GM21367 (cell line): Measurements from ENCODE around the gene TIMMDC1.
A peak's percentile ranks its signal among the peaks of the same experiment; 100 is the strongest.
"Not testable (repeated sequence)": the region's sequence is repeated elsewhere in the genome, so short reads cannot be mapped to it uniquely, and the experiment has no call there.

Experiments
- ATAC-seq: cut with Tn5 transposase; IDR thresholded peaks from one replicate; pipeline ENCODE4 v1.9.1; 2021; ENCODE audit not compliant: unreplicated experiment

The TIMMDC1 gene

DNA sequence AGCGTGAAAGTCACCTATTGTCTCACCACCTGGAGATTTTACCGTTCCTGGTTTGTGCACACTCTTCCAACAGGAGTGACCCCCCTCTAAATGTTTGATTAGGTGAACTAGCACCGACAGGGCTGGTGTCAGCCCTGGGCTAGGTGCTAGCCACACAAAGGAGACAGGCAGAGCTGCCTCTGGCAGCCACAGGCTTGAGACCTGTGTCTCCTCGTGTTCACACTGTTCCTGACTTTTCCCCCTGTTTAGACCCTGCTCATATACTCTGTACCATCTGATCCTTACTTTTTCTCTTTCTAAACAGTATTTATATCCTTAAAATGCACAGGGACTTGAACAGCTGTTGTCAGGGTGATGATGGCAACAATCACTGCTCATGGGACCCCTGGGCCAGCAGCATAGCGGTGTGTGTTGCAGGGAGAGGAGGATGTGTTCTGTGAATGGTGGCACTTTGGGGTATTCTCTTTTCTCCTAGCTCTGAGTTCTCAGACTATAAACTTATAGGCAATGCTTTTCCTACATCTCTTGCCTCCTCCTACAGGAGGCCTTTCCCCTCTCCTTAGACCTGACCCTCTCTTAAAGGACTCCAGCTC is 55.6 kb downstream of the TIMMDC1 start:
- ATAC-seq: no peak

DNA sequence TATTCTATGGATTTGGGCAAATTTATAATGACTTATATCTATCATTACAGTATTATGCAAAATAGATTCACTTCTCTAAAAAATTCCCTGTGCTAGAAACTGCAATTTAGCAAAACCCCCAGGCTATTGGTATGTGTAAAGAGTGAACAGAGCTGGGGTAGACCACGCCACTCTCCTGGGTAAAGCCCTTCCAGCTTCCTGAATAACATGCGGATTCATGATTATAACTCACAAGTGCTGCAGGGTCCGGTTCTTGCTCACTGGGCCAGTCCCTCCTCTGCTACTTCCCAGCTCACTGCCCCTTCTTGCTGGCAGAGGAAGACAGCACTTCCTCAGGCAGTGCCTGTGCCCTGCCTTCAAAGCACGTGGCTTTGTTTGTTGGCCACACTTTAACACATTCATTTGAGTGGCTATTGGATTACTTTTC is 57.0 kb downstream of the TIMMDC1 start:
- ATAC-seq: no peak

DNA sequence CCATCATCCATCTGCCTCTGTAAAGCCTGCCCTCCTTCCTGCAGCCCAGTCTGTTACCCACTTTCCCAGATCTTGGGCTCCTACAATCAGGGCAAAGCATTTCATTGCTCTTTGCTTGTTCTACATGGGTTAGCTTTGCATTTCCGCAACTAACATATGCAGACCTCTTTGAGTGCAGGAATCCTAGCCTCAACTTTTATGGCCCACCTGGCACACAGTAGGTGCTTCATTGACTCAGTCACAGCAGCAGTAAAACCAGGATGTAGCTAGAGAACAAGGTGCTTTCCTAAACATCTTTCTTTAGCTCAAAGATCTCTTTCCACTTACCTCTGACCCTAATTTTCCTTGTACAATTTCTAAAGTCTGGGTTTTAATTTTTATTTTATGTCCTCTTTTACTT is 57.6 kb downstream of the TIMMDC1 start:
- no peak for ATAC-seq

DNA sequence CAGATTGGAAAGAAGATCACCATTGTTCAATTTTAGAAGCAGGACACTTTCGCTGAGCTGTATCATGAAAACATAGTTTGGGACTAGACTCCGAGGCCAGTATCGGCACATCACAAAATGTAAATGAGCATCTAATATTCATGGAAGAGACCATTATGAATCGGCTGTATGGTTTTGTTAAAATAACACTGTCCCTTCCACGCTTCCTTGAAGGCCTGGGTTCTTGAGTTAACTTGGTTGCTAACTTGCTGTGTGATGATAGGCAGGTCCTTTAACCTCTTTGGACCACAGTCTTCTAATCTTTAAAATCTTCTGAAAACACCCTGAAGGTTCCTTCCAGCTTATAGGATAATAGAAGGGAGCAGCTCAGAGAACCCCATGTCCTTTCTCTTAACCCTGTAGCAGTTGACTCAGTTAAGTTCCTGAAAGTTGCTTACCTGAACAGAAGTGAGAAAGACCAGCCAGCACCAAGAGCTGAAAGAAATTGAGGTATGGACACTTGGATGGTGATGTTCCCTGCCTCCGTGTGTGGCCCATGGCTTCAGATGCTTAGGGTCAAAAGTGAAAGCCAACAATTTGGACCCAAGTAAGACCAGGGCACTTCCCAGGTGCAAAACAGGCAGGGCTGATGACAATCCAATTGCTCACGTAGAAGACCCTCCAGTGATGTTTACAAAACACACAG is 59.0 kb downstream of the TIMMDC1 start:
- ATAC-seq: no peak

DNA sequence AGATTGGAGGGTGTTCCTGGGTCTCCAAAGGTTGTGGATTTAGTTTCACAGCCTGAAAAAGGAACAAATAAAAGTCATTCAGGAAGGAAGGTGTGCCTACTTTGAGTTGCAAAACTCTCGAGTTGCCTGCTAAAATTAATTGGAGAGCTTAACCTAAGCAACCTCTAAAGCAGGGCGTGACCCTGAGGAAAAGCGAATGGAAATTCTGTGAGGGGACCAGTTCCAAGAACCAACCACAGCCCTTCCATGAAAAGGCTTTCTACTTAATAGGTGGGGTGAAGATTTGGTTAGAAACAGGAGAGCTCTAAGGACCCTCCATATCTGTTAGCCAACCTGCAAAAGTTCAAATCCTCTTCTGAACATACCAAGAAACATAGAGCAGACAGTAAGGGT is 59.5 kb downstream of the TIMMDC1 start:
- no peak for ATAC-seq

DNA sequence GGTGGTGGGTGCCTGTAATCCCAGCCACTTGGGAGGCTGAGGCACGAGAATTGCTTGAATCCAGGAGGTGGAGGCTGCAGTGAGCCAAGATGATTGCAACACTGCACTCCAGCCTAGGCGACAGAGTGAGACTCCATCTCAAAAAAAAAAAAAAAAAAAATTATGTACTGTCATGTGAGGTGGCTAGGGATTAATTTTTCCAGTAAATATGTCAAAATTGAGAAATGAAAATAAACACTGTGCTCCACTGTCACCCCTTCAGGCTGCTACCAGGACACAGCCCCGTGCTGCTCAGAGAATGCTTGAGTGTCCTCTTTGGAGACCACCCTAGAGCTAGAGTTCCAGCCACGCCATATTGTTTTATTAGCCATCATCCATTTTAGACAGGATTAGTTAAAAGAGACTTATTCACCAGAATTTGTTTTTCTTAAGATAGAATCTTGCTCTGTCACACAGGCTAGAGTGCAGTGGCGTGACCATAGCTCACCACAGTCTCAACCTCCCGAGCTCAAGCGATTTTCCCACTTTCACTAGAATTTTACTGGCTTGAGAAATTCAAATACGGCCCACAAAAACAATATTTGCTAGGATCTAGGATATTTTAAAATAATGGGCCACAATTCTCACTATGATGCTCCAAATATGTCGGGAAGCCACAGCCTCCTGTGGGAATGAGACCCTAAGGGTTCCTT is 60.4 kb downstream of the TIMMDC1 start:
- no peak for ATAC-seq

DNA sequence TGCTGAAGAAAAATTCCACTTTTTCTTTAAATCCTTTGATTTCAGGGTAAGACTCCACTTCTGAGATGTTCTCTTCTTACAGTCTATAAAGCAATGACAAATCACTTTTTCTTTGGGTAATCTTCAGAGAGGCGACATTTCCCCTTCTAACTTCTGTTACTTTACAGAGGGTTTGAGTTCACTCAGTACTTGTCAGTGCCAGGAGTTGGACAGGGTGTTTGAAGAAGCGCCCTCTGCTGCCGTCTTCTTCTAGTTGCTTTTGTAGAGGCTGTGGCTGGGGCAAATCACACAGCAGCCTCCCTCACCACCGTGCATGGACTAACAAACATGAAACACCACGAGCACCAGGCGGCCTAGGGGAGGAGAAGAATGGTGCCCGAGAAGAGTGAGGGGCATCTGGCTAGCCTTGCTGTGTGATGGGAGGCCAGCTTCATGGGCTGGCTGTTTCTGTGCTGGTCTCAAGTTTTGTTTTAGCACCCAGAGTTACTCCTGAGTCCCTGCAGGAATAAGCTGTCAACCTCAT is 61.2 kb downstream of the TIMMDC1 start, which contains the start of gene CD80:
TSS of gene CD80 (minus strand) at position 174 of the 523 bp plus-strand sequence. CDS start 1,886 bp downstream, outside the sequence.
- ATAC-seq: peak; percentile 48

DNA sequence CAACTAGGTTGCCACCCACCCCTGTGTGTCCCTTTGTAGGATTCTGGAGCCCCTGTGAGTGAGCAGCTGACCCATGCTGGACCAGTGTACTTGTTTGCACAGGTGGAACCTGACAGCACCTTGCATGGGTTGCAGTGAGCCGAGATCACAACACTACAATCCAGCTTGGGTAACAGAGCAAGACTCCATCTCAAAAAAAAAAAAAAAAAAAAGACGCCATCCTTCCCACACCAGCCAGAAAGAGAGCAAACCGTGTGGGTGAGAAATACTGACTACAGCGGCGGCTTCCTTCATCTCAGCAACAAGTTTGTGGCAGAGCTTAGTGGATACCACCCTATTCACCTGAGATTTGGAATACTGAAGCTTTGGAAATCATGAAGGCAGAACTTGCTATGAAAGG is 61.8 kb downstream of the TIMMDC1 start:
- no peak for ATAC-seq

DNA sequence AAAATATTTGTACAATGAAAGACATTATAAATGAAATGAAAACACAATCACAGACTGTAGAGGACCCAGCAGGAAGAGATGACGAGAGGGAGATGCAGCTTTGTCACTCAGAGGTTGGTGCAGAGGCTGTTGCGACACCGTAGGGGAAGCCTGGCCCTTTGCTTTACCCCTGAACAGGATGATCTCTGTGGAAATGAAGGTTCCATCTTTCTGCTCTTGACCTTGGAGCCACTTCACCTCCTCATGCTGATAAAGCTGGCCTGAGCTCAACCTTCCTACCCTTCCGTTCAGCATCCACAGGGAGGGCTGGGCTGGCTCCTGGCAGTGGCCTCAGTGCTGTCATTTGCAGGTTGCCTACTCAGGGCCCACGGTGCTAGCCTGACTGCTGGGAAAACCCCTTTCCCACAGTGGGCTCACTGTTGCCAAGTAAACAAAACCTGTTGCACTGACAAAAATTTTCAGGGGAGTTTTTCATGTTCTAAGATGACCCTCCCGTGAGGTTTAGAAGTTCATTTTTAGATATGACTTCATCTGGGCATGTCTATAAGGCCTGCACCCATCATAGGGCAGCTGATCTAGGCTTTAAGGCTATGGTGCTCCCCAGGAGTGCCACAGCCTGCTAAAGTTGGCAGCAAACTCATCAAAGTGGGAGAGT is 64.1 kb downstream of the TIMMDC1 start:
- peak; percentile 76 for ATAC-seq

DNA sequence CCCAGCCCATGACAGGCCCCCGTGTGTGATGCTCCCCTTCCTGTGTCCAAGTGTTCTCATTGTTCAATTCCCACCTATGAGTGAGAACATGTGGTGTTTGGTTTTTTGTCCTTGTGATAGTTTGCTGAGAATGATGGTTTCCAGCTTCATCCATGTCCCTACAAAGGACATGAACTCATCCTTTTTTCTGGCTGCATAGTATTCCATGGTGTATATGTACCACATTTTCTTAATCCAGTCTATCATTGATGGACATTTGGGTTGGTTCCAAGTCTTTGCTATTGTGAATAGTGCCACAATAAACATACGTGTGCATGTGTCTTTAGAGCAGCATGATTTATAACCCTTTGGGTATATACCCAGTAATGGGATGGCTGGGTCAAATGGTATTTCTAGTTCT is 65.0 kb downstream of the TIMMDC1 start:
- ATAC-seq: not testable (repeated sequence)

DNA sequence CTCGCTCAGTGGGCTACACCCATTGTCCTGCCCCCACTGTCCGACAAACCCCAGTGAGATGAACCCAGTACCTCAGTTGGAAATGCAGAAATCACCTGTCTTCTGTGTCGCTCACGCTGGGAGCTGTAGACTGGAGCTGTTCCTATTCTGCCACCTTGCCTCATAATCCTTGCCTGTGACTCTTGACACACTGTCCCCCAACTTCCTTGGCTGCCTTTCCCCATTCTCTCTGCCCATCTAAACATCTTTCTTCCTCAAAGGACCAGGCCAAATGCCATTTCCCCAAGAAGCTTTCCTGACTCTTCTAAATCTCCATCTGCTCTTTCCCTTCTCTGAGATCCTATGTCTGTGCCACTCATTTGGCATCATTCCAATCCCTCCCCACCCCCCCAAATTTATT is 70.8 kb downstream of the TIMMDC1 start:
- no peak for ATAC-seq

DNA sequence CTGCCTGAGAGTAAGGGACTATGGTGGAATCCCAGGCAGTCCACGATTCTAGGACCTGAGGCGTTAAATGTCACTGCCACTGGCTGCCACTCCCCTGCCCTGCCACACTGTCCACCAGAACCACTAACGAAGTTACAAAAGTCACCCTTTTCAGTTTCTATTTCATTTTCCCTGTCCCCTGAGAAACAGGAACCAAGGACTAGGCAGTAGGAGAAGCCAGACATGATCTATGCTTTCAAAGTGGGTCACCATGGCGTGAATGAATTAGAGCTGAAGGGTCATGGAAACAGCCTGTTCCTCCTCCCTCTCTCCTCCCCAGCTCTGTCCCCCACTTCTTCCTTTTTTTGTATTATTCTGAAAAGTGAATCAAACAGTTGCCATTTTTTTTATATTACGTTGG is 71.9 kb downstream of the TIMMDC1 start:
- ATAC-seq: peak; percentile 64

DNA sequence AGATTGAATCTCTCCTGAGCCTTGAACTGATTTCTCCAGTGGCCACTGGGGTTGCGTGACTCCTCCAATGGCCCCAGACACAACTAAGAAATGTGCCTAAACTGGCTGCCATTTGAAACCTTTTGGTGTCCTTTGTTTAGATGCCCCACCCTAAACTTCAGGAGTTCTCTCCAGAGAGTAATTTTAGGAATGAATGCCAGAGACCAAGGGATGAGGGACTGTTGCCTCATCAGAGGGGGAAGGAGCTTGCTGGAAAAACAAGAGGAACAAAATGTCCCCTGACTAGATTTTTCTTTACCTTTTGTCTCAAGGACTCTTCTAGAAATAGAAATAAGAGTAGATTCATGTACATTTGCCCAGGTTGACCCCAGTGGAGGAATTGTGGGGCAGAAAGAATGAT is 72.9 kb downstream of the TIMMDC1 start:
- ATAC-seq: no peak

DNA sequence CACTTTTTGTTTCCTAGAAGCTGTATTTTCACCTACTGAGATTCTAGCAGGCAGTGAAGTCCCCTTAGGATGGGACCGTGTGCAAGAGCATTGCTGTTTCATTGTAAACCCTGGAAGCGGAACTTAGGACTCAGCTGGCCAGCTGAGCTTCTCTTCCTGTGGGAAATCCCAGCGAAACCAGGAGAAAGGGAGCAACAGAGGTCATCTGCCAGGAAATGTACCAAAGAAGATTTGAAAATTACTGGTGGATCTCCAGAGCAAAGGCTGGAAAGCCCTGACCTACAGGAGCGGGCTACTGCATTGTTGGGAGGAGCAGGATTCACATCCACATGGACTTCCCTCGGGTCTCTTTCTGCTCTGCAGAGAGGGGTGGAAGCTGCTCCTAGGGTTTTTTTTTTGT is 73.3 kb downstream of the TIMMDC1 start:
- ATAC-seq: no peak
